Anterior cingulate cortex (tissue), 58 donors: ENCODE data around the gene CNKSR2.

Experiments
- DNase-seq, 58 donors: peaks; one replicate each; lab custom pipeline; 2025; lab: John Stamatoyannopoulos, UW

CNKSR2 gene

DNA sequence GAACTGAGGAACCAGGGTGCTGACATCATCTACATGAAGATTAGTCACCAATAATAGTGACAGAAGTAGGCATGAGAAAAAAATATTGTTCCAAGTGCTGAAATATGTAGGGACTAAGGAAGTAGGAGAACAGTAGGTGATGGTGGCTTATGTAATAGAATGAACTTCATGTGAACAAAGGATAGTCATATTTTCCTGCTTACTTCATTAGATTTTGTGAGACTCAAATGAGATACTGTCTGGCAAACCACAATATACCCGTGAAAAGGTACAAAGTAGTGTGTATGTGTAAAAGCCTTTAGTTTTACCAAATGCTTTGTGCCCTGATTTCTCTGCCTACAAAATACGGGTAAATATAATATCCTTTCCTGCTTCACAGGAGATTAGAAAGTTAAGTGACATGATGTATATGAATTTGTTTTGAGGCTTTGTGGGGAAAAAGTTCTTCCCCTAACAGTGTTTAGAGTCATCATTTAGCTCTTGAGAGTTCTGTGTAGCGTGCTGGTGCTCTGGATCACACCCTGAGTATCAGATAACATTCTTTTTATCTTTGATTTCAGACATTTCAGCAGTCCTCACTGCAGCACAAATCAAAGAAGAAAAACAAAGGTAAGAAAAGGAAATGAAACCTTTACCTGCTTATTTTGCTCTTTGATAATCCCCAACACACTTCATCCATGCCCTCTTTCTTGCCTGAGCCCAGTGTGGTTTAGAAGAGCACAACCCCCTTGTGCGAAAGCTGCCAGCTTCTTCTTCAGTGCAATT, 216.0 kb downstream of the CNKSR2 start:
- no peak for DNase-seq

DNA sequence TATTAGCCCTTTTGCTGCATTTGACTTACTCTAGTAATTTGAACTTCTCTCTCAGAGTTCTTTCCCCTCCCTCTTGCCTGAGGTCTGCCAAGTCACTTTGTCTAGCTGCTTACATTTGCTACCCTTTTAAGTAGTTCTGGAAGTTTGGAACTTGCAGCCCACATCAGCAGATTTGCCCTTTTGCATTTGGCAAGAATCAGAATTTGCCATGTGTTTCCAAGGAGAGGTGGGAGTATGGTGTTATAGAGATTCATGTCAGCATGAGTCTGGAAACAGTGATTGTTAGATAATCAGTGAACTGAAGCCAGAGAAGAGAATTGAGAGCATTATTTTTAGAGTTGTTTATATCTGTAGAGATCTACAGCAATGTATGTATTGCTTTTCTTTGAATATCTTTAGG, 231.8 kb downstream of the CNKSR2 start:
- peak in 11 of 58 donors; percentile 0 to 30 (median 2) for DNase-seq

DNA sequence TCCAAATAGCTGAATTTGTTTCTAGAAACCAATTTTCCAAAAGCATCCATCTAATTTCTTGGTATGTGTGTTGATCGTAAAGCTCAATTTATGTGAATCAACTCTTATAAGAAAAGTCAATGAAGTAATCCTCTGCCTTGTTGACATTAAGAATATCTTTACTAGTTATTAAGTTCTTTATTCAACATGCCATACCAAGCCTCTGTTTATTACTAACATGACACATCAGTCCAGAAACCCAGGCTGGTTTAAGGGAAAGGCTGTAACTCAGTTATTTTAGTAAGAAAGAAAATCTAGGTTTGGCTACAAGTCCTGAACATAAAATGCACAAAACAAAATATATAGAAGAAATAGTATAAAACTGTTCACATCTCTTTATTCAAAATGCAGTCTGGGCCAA, 235.9 kb downstream of the CNKSR2 start:
- no peak for DNase-seq

DNA sequence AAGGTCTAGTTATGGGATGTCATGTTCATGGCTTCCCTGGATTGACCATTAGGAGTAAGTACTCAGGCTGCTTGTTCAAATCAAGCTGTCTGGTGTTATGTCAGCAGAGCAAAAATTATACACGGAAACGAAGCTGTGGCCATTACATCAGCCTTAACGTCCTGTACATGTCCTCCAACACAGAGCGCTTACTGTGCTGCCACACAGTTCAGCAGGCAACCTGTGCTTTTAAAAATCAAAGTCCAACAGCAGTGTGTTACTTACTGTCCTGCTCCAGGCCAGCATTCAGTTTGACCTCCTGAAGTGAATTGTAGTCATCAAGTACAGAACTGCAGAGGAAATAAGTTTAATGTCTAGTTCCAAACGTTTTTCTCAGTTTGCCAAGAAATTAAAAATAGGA, 237.9 kb downstream of the CNKSR2 start:
- DNase-seq: no peak

DNA sequence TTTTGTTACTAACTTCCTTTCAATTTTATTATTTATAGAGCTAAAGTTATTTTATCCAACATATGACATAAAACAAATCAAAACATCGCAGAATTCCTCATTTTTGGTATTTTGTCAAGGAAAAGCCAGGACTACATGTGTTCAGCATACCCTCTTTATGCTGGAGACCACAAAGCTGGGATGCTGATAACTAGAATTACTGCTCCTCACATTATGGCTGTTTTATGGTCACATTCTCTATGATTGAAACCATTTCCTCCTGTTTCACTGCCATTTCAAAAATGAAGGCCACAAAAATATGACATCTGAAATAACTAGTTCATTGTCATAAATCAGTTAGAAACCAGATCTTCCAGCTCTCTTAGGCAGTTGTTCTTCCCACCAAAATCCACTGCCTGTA, 242.2 kb downstream of the CNKSR2 start:
- DNase-seq: no peak

DNA sequence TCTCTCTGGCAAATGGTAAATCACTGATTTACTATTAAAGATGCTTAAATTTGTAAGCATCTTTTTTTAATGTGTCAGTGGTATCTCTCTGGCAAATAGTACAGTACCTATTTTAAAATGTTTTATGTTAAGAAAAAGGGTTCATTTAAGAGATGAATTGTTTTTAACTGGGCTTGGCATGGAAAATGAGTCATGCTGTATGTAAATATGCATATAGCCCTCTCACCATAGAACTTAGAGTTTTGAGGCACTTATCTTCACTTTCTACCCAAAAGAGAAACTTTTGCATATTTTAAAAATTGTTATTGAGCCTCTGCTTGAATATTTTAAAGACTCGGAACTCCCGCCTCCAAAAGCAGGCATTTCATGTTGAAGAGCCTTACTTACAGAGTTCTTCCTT, 246.0 kb downstream of the CNKSR2 start:
- no peak for DNase-seq

DNA sequence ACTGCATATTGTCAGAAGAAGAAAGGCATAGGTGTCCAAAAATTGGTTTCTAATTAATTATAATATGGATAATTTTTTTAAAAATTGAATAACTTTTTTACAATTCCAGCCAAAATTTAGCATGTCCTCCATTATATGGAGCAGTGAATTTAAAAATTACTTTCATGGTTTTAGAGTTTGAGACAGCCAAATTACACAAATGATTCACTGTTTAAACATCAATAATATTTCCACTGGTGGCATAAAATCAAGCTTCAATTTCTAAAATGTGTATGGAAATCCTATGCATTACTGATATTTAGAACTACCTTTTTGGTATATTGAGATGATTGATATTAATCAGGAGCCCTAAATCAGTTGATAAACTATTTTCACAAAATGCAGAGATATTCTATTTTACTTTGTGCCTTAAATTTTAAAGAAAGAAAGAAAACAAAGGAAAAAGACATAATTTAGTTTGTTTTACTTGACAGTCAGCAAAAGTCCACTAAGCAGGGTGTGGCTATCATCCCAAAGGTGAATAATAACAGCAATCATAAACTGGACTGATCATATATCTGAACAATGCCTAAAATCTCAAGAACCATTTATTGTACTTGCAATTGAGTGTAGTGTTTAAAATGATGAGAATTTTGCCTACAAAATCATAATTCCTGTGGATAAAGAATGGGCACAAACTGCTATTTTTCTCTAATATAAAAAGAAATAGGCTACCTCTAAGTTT, 249.7 kb downstream of the CNKSR2 start:
- DNase-seq: no peak

DNA sequence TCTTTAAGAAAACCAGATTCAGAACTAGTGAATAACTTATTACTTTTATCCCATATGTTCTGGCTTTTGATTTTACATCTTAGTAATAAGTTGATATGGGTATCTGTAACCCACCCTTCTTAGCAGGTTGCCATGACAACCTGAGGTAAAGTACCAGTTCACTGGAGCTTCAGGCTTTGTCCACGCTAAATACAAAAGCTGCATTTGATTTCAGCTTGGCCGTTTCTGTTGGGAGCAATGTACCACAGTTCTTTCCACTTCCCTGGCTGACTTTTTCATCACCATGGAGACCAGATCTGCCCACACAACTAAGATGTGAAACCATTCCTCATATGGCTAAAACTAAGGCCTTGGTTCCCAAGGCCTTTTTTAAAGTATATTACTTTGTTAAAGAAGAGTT, 257.8 kb downstream of the CNKSR2 start:
- peak in 8 of 58 donors; percentile 0 to 18 (median 5) for DNase-seq

DNA sequence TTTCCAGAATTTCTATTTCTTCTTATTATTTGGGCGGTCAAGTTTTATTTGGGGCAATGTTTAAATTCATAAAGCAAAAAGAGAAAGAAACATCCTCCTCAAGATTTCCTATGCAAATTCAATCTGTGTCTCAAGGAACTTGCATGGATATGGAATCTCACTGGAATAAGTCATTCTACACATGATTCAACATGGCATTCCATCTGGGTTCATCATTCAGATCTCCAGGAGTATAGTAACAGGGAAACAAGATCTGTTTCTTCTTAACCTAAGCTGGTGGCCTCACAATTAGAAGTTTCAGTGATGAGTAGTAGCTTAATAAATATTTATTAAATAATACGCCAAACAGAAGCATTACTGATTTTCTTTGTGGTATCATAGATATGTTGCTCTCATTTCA, 264.1 kb downstream of the CNKSR2 start:
- DNase-seq: no peak

DNA sequence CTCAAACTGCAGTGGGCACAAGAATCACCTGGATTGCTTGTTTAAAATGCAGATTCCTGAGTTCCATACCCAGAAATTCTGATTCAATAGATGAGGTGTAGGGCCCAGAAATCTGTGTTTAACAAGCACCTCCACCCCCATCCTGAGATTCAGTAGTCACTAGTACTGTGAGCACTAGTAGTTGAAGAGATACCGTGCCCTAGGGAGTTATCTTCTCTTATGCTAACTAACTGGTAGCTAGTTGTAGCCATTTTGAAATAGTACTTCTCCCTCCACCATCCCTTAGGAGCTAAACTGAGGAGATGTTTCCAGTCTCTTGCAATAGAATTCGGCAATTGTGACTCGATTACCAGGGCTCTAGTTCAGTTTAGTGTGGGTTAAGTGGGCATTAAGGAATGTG, 265.6 kb downstream of the CNKSR2 start:
- DNase-seq: no peak

DNA sequence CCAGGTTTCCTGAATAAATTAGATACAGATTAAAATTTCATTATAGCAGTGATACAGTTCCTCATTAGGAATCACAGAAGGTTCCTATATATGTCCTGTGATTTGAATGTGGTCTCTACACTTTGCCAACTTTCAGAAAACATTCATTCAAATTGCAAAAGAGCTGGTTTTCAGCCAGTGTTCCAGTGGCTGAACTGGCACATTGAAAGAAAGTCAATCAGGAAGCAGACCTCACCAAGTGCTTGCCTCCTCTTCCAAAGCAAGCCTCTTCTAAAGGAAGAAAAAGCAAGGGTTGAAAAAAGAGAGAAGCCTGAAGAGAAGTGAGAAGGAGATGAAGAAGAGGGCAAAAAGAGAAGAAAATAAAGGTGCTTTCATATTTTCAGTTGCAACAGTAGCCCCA, 271.2 kb downstream of the CNKSR2 start:
- no peak for DNase-seq

DNA sequence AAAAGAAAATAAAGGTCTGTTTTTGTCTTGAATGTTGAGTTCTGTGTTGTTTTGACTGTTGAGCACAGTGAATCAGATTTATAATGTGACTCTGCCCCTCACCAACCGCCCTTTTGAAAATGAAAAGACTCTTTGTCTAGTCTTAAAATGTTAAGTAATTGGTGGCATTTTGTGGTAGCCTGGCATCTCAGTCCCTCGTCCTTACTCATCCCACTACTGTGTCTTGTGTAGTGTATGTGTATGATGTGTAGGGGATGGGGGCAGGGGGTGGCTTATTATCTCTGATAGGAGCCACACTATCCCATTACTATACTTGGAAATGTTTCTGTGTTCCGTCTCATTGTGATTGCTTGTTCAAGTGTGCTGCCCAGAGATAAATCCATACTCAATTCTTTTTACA, 271.7 kb downstream of the CNKSR2 start:
- DNase-seq: no peak

DNA sequence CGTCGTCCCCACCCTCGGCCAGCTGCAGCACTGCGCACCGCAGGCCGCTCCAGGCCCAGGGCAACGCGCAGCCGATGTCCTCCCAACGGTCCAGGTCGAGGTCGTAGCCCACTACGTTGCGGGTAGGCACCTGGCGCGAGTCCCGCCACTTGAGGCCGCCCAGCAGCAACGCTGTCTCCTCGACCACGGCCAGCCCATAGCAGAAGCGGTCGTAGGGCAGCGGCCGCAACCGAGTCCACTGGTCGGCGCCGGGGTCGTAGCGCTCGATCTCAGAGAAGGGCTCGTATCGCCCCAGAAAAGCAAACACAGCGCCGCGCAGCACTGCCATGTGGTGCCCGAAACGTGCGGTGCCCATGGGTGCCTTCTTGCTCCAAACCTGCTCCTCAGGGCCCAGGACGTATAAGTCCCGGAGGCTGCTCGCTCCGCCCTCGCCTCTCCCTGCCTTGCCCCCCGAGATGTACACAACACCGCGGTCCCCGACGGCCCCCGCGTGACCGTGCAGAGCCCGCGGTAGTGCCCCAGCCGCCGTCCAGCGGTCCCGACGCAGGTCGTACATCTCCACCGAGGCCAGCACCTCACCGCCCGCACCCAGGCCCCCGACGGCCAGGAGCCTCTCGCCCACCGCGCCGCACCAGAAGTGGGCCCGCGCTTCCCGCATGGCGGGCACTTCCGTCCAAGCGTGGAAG, 281.8 kb downstream of the CNKSR2 start:
- DNase-seq: peak in 1 of 58 donors; percentile 0

DNA sequence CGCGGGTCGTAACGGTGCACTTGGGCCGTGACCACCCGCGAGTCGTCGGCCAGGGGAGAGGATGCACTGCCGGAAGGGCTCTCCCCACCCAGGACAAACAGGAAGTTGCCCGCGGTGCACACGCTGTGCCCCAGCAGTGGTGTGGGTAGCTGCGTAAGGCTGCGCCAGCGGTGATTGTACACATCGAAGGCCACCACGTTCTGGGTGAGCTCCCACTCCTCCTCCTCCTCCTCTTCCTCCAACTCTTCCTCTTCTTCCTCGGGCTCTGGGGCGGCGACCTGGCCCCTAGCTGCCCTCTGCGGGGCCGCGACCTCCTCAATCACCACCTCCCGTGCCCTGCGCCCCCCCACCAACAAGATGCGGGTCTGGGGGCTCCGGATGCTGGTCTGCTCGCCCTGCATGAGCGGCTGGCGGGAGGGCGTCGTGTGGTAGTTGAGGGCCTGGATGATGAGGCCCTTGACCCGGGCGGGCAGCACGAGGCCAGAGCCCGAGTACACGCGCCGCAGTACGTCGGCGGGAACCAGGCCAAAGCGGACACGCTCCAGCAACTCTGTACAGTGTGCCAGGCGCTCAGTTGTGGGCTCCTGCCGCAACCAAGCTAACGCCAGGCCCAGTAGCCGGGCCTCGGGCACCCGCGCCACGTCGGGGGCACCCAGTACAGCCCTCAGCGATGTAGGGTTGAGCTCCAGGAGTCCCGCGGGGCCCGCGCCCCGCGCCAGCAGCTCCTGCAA, 282.5 kb downstream of the CNKSR2 start:
- DNase-seq: no peak

DNA sequence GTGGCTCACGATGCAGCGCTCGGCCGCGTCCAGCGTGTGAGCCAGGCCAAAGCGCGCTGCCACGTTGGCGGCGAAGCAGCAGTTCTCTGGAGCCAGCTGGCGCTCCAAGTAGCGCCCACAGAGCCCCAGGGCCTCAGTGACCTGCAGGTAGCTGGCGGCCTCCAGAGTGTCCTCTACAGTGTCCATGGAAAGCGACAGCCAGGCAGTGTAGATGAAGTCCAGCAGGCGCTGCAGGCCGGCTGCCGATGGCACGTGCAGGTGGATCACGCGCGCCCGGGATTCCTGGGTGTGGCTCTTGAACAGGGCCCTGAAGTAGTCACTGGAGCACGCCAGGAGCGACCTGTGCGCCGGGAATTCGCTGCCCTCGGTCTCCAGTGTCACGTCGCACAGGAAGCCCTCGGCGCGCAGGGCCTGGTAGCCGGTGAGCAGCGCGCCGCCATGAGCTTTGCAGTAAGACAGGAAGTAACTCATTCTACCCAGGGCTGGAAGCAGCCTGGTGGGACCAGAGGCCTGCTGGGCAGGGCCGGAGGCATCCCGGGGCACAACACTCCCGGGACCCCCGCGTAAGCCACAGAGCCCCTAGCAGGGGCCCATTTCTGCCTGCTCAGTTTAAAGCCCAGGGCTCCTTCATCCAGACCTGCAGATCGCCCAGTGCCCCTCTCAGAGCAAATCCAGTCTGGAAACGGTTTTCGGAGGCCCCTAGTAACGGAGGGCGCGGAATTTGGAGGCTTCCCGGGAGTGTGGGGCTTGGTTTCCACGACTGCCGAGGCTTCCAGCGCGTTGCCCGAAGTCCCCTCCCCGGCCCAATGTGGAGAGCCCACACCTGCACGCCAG, 283.3 kb downstream of the CNKSR2 start:
- no peak for DNase-seq

DNA sequence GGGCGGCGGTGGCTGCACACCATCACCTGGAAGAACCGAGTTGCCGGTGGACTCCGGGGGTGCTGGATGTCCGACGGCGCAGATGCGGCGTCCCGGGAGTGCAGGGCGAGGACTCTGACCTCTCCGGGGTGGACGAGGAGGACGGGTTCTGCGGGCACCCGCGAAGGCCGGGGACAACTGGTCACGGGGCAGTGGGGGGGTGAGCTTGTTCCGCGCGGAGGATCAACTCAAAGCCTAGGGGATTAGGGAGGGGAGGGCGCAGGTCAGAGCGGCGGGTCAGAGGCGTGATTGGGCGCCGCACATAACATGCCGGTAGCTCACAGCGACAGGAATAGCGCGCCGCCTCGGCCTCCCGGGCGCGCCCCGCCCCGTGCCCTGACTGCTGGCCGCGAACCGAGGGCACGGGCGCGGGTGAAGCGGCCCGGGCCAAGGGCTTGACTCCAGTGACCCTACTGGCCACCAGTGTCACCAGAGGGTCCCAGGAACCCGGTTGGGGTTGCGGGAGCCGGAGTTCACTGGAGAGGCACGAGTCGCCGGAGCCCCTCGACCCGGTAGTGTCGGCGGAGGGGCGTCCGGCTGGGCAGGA, 284.0 kb downstream of the CNKSR2 start, which contains the start of gene KLHL34:
TSS of gene KLHL34 (minus strand) at position 179 of the 586 bp plus-strand sequence. CDS start 542 bp downstream, outside the sequence.
- no peak for DNase-seq

DNA sequence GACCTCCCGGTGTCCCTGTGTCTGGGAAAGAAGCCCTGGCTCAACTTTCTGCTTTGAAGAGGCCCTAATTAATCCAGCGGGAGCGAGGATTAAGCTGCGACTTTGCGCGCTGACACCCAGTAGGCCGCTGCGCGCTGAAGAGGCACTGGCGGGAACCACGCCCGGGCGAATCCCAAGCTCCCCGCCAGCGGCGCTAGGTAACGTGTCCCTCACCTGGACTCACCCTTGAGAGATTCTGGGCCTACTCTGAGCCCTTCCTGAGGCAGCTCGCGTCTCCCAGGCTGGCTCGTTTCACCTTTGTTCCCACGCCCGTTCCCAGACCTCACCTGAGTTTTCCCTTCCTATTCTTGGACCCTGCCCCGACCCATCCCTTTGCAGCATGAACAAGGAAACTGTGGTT, 284.5 kb downstream of the CNKSR2 start:
- no peak for DNase-seq

DNA sequence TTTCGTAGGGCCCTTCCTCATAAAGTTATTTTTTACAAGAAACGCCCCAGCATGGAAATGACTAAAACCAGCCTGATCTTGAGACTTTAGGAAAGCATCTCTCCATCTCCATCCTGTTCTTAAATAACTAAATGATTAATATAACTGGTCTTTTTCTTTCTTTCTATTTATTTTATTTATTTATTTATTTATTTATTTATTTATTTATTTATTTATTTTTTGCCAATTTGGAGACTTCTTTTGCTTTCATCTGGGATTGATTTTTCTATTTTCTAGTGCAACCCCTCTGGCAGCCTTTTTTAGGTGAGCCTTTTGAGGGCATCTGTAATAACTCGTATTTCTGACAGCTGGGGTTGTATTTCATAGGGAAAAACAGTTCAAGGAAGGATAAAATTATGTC, 285.1 kb downstream of the CNKSR2 start:
- DNase-seq: no peak

DNA sequence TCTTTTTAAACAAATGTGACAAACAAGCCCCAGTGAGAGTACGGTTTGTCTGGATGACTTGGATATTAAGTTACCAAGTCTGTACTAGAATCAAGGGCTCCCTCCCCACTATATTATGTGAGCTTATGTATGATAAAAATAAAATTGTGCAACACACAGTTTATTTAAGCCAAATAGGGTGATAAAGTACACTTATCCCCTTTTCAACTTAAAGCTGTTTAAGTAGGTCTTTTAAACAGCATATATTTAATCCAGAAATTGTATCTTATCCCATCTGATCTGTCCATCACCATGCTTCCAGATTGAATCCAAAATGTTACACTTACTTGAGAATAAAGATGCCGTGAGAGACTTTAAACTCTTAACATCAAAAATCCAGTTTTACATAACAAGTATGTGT, 285.9 kb downstream of the CNKSR2 start:
- no peak for DNase-seq
